EH (cell line): Measurements from ENCODE around the gene COMMD8.
"Not testable (repeated sequence)": the region's sequence is repeated elsewhere in the genome, so short reads cannot be mapped to it uniquely, and the experiment has no call there.

Experiments used
- DNase-seq: peaks from one replicate; pipeline ENCODE4 v3.0.0-alpha.2; 2015; ENCODE audit warnings: low read depth

Gene COMMD8

GRCh38 chr4:47463235-47463956 is at the start of gene COMMD8:
Gene COMMD8, minus strand, starts transcription at chr4:47463702. Its CDS starts 51 bp downstream, at chr4:47463651.
- DNase-seq: peak; percentile 96

GRCh38 chr4:47510506-47511143 is 47.1 kb upstream of the COMMD8 start:
- DNase-seq: peak; percentile 48

- peak; percentile 53 for DNase-seq
Observed at GRCh38 chr4:47505666-47506065, 42.2 kb upstream of the COMMD8 start.

- no peak for DNase-seq
Observed at GRCh38 chr4:47505147-47505546, 41.6 kb upstream of the COMMD8 start.

- DNase-seq: no peak
Observed at GRCh38 chr4:47500776-47501175, 37.3 kb upstream of the COMMD8 start.

GRCh38 chr4:47499700-47500099 is 36.2 kb upstream of the COMMD8 start:
- peak; percentile 81 for DNase-seq

- no peak for DNase-seq
Observed at GRCh38 chr4:47498899-47499298, 35.4 kb upstream of the COMMD8 start.

- DNase-seq: no peak
Observed at GRCh38 chr4:47494124-47494430, 30.6 kb upstream of the COMMD8 start.

- no peak for DNase-seq
Observed at GRCh38 chr4:47493238-47494123, 30.0 kb upstream of the COMMD8 start.

GRCh38 chr4:47490550-47490949 is 27.0 kb upstream of the COMMD8 start:
- DNase-seq: peak; percentile 35

- DNase-seq: no peak
Observed at GRCh38 chr4:47488706-47489105, 25.2 kb upstream of the COMMD8 start.

GRCh38 chr4:47486727-47487126 is 23.2 kb upstream of the COMMD8 start:
- DNase-seq: not testable (repeated sequence)

- DNase-seq: peak; percentile 36
Observed at GRCh38 chr4:47486231-47486673, 22.8 kb upstream of the COMMD8 start.

GRCh38 chr4:47485768-47486167 is 22.3 kb upstream of the COMMD8 start:
- no peak for DNase-seq

- peak; percentile 95 for DNase-seq
Observed at GRCh38 chr4:47485047-47485692, 21.7 kb upstream of the COMMD8 start, which contains the start of gene ATP10D. Gene ATP10D, plus strand, starts transcription at chr4:47485275. Its CDS starts 27,266 bp downstream, at chr4:47512541.

- DNase-seq: no peak
Observed at GRCh38 chr4:47484168-47484567, 20.7 kb upstream of the COMMD8 start.

GRCh38 chr4:47483745-47484144 is 20.2 kb upstream of the COMMD8 start:
- DNase-seq: peak; percentile 28

GRCh38 chr4:47482326-47482725 is 18.8 kb upstream of the COMMD8 start:
- DNase-seq: peak; percentile 69

GRCh38 chr4:47478804-47479203 is 15.3 kb upstream of the COMMD8 start:
- DNase-seq: no peak

- DNase-seq: no peak
Observed at GRCh38 chr4:47475411-47475810, 11.9 kb upstream of the COMMD8 start.

- DNase-seq: no peak
Observed at GRCh38 chr4:47474799-47475198, 11.3 kb upstream of the COMMD8 start.

- DNase-seq: no peak
Observed at GRCh38 chr4:47473141-47473750, 9.7 kb upstream of the COMMD8 start.
